22Rv1 (cell line): ENCODE measurements around the gene PLCXD1.

Source experiments
- ZFX ChIP-seq: fragments of 450-650 bp; IDR thresholded peaks from 2 replicates; pipeline ENCODE4 v1.6.1; 2017; ENCODE audit warnings: antibody characterized with exemption, borderline replicate concordance
- TF ChIP-seq, protein P1 (sequence below): fragments of 450-650 bp; IDR thresholded peaks from 2 replicates; pipeline ENCODE4 v1.5.1; 2017; ENCODE audit warnings: mild to moderate bottlenecking

GRCh38 chrX:302975-303374 is 21.8 kb downstream of the PLCXD1 start:
- TF ChIP-seq, protein P1, sequence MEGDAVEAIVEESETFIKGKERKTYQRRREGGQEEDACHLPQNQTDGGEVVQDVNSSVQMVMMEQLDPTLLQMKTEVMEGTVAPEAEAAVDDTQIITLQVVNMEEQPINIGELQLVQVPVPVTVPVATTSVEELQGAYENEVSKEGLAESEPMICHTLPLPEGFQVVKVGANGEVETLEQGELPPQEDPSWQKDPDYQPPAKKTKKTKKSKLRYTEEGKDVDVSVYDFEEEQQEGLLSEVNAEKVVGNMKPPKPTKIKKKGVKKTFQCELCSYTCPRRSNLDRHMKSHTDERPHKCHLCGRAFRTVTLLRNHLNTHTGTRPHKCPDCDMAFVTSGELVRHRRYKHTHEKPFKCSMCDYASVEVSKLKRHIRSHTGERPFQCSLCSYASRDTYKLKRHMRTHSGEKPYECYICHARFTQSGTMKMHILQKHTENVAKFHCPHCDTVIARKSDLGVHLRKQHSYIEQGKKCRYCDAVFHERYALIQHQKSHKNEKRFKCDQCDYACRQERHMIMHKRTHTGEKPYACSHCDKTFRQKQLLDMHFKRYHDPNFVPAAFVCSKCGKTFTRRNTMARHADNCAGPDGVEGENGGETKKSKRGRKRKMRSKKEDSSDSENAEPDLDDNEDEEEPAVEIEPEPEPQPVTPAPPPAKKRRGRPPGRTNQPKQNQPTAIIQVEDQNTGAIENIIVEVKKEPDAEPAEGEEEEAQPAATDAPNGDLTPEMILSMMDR: no peak
- TF ChIP-seq ZFX: no peak
